GM11168 (cell line): ENCODE measurements around the gene DEFB131B.
"Not testable (repeated sequence)": the region's sequence is repeated elsewhere in the genome, so short reads cannot be mapped to it uniquely, and the experiment has no call there.

Experiments used
- in situ Hi-C: fragments of 300-500 bp; cut with MboI; formaldehyde crosslinking; loops from one replicate; pipeline ENCODE4 v1.12.0; 2022; ENCODE audit warnings: low sequenced_read_pairs; ENCODE audit not compliant: unreplicated experiment

The DEFB131B gene

GRCh38 chr11:71878059-71878458 is at the start of gene DEFB131B:
Gene DEFB131B (plus strand): TSS chr11:71878453. CDS start chr11:71878453, 0 bp downstream.
- in situ Hi-C loops: not testable (repeated sequence)

GRCh38 chr11:71829247-71829646 is 49.0 kb upstream of the DEFB131B start:
- in situ Hi-C loops: not testable (repeated sequence)

- in situ Hi-C loops: not testable (repeated sequence)
Measured at GRCh38 chr11:71829686-71830085, 48.6 kb upstream of the DEFB131B start.

- in situ Hi-C loops: not testable (repeated sequence)
Measured at GRCh38 chr11:71832811-71833210, 45.4 kb upstream of the DEFB131B start, which contains the start of gene DEFB108B. Gene DEFB108B (plus strand): TSS chr11:71833200. CDS start chr11:71833200, 0 bp downstream.

- in situ Hi-C loops: not testable (repeated sequence)
Measured at GRCh38 chr11:71842720-71843119, 35.5 kb upstream of the DEFB131B start.

GRCh38 chr11:71843355-71843754 is 34.9 kb upstream of the DEFB131B start:
- in situ Hi-C loops: not testable (repeated sequence)

- in situ Hi-C loops: no loop called here
Measured at GRCh38 chr11:71843858-71844257, 34.4 kb upstream of the DEFB131B start.

- in situ Hi-C loops: not testable (repeated sequence)
Measured at GRCh38 chr11:71853895-71854294, 24.4 kb upstream of the DEFB131B start.

- in situ Hi-C loops: not testable (repeated sequence)
Measured at GRCh38 chr11:71855880-71856279, 22.4 kb upstream of the DEFB131B start.

GRCh38 chr11:71860835-71861234 is 17.4 kb upstream of the DEFB131B start:
- in situ Hi-C loops: not testable (repeated sequence)

GRCh38 chr11:71863978-71864627 is 14.2 kb upstream of the DEFB131B start:
- in situ Hi-C loops: not testable (repeated sequence)

- in situ Hi-C loops: not testable (repeated sequence)
Measured at GRCh38 chr11:71867209-71867608, 11.0 kb upstream of the DEFB131B start.

- in situ Hi-C loops: not testable (repeated sequence)
Measured at GRCh38 chr11:71869931-71870330, 8.3 kb upstream of the DEFB131B start.

GRCh38 chr11:71870661-71871060 is 7.6 kb upstream of the DEFB131B start:
- in situ Hi-C loops: not testable (repeated sequence)

- in situ Hi-C loops: not testable (repeated sequence)
Measured at GRCh38 chr11:71876262-71876661, 2.0 kb upstream of the DEFB131B start.

- in situ Hi-C loops: not testable (repeated sequence)
Measured at GRCh38 chr11:71885806-71886205, 7.6 kb downstream of the DEFB131B start.

- in situ Hi-C loops: not testable (repeated sequence)
Measured at GRCh38 chr11:71888335-71889010, 10.2 kb downstream of the DEFB131B start.

- in situ Hi-C loops: not testable (repeated sequence)
Measured at GRCh38 chr11:71889181-71889872, 11.1 kb downstream of the DEFB131B start.

GRCh38 chr11:71895961-71896360 is 17.7 kb downstream of the DEFB131B start:
- in situ Hi-C loops: no loop called here

GRCh38 chr11:71901137-71901536 is 22.9 kb downstream of the DEFB131B start:
- in situ Hi-C loops: not testable (repeated sequence)

GRCh38 chr11:71908218-71908617 is 30.0 kb downstream of the DEFB131B start:
- in situ Hi-C loops: no loop called here
